Stimulated activated CD8-positive, alpha-beta memory T cell treated with anti-CD3 and anti-CD28 coated beads, Interleukin-7, amount 100 ng/mL, for 4 hours (primary cell): ENCODE data around the gene C11orf86.
"Not testable (repeated sequence)": the region's sequence is repeated elsewhere in the genome, so short reads cannot be mapped to it uniquely, and the experiment has no call there.

ENCODE experiments used
- DNase-seq, 2 donors: peaks; one replicate each; pipeline ENCODE4 v3.0.0-alpha.2; 2020; ENCODE audit warnings: low read depth in 2 of 2

The C11orf86 gene

GRCh38 chr11:66967670-66968425 lies 7.3 kb upstream of the C11orf86 start:
- no peak for DNase-seq

- no peak for DNase-seq
Measured at GRCh38 chr11:66969584-66970225, 5.4 kb upstream of the C11orf86 start.

DNA sequence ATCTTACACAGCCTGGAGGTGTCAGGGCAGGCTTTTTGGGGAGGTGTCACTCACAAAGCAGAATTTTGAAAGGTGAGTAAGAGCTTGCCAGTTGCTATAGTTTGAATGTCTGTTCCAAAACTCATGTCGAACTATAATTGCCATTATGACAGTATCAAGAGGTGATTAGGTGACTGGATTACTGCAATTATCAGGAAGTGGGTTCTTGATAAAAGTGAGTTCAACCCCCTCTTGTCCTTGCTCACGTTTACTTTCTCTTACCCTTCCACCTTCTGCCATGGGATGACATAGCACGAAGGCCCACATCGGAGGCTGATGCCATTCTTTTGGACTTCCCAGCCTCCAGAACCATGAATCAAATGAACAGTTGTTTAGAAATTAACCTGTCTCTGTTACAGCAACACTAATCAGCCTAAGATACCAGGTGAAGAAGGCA lies 4.7 kb upstream of the C11orf86 start:
- no peak for DNase-seq

DNA sequence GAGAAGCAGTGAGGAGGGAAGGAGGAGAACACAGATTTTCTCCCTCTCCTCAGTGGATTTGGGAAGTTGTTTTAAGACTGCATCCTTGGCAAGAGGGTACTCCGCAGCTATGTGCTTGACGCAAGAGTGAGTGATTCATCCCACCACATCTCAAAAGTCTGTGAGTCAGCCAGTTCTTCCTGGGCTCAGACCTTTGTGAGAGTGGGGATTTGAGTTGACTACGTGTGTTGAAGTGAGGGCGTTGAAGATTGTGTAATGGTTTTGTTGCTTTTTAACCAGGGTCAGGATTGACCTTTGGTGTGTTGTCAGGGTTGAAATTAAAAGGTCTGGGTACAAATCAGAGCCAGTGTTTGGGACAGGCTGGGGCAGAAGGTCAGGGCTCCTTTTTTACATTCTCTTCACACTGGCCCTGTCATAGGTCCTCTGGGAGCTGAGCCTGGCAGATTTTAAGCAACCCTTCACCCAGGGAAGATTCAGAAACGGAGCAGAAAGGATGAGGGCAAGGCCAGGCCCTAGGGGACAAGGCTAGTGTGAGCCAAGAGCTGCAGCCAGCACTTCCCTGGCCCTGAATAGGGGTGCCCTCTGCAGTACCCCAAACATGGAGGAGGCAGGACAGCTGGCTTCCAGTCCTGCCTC lies 4.2 kb upstream of the C11orf86 start:
- DNase-seq, result no peak

DNA sequence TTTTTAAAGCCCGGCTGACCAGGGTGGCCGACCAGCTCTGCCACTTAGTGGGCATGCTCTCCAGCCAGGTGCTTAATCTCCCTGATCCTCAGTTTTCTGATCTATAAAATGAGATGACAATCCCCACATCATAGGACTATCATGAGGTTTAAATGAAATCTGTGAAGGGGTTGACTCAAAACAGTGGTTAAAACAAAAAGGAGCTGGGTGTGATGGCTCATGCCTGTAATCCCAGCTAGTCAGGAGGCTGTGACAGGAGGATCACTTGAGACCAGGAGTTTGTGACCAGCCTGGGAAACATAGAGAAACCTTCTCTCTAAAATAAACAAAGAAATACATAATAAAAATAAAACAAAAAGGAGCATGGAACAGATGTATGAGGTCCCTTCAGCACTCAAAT lies 3.6 kb upstream of the C11orf86 start:
- DNase-seq, result no peak

- DNase-seq, result no peak
Measured at GRCh38 chr11:66973956-66974580, 1.0 kb upstream of the C11orf86 start.

DNA sequence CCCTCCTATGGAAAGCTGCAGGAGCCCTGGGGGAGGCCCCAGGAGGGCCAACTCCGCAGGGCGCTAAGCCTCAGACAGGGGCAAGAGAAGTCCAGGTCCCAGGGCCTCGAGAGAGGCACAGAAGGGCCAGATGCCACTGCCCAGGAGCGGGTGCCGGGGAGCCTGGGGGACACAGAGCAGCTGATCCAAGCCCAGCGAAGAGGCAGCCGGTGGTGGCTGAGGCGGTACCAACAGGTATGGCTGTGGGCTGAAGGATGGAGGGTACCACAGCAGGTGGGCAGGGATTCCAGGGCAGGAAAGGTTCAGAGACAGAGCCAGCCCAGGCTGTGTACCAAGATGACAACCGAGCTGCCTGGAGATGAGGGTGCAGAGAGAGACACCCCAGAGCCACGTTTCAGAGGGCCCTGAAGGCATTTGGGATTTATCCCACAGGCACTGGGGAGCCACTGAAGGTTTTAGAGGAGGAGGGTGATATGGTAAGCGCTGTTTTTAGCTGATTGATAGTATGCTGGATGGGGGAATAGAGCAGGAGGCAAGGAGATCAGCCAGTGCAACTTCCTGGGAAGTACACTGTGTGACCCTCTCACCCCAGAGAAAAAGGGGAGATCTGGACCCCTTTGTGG lies 412 bp downstream of the C11orf86 start:
- no peak for DNase-seq

DNA sequence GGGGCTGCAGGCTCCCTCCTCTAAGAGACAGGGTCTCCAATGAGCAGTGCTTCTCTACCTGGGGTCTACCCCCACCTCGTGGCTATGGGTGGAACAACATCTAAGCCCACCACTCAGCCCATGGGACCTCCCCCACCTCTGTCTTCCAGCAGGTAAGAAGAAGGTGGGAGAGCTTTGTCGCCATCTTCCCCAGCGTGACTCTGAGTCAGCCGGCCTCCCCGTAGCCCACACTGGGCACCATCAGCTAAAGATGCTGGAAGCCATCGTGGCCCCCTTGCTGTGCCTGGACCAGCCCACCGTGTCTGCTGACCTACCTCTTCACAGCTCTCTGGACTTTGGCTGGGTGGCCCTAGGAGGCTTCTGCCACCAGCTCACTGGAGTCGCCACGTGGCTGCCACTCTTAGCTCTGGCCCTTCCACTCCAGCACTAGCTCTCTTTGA lies 944 bp downstream of the C11orf86 start:
- no peak for DNase-seq

DNA sequence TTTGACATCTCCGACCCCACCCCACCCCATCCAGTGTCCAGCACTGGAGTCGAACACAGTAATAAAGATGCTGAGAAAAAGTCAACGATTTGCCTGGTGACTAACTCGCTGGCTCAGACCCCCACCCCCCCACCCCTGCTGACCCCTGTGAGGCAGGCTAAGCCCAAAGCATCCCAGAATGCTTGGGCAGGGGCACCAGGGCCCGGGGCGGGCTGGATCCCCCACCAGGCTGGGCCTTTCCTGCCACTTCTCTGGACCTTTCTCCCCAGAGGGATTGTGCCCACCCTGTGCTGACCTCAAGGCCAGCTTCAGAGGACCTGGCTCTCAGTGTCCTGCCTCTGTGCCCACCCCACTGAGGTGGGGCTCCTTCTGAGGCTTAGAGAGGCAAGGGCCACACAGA lies 1.8 kb downstream of the C11orf86 start:
- DNase-seq, result no peak

- DNase-seq, result no peak
Measured at GRCh38 chr11:66978229-66978628, 3.1 kb downstream of the C11orf86 start.

- DNase-seq, result no peak
Measured at GRCh38 chr11:66978717-66979116, 3.6 kb downstream of the C11orf86 start.

DNA sequence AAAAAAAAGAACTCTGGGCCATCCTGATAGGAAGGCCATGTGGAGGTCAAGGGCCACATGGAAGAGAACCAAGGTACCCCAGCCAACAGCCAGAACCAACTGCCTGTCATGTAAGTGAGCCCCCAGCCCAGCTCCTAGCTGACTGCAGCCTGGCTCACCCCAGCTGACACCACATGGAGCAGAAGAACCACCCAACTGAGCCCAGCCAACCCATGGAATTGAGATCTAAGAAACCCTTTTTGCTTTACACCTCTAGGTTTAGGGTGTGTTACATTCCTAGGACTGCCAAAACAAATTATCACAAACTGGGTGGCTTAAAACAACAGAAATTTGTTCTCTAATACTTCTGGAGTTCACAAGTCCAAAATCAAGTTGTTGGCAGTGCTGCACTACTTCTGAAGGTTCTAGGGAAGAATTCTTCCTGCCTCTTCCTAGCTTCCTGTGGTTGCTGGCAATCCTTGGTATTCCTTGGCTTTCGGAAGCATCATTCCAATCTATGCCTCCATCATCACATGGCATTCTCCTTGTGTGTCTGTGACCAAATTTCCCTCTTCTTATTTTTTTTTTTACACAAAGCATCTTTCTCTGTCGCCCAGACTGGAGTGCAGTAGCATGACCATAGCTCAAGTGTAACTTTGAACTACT lies 4.4 kb downstream of the C11orf86 start:
- no peak for DNase-seq

GRCh38 chr11:66981976-66982578 lies 7.0 kb downstream of the C11orf86 start:
- DNase-seq, result no peak

- no peak for DNase-seq
Measured at GRCh38 chr11:66983275-66983924, 8.3 kb downstream of the C11orf86 start.

DNA sequence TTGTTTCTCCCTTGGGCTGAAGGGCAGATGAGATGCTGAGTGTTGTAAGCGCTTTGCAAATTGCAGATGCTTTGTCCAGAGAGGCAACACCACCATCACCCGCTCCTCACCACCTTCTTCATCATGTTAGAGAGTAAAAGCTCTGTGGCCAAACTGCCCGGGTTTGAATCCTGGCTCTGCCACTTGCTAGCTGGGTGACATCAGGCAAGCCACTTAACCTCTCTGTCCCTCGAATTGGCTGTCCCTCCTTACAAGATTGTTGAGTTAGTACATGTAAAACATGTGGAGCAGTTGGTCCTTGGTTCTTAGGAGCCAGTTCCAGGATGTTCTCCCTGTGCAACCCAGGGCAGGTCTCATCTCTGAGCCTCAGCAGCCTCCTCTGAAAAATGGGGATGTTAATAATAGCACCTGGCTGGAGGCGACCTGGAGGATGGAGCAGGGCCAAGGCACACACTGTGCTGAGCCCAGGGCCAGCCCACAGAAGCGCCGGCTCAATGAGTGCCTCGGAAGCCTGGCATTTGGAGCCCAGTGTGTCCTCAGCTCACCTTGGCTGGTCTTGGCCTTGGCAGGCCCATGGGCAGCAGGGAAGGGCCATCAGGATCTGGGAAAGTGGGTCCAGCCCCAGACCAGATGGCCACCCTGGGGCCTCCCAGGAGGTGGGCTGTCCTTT lies 10.5 kb downstream of the C11orf86 start:
- no peak for DNase-seq

DNA sequence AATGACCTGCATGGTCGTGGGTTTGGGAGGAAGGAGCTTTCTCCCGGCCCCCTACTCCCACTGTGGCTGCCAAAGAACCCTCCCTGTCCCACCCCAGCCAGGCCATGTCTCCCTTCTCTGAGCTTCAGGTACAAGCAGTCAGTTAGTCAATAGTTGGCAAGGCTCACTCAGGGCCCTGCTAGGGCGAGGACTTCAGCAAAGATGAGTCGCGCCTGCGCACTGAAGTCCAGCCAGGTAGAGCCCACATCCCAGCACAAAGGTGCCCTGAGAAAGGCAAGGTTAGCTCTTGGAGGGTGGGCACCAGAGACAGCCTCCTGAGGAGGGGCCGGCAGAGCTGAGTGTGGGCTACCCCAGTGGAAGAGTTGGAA lies 11.1 kb downstream of the C11orf86 start:
- no peak for DNase-seq

- DNase-seq, result no peak
Measured at GRCh38 chr11:66987158-66987620, 12.1 kb downstream of the C11orf86 start.

GRCh38 chr11:66987924-66988637 lies 13.0 kb downstream of the C11orf86 start:
- DNase-seq, result no peak

GRCh38 chr11:66988741-66989140 lies 13.6 kb downstream of the C11orf86 start:
- DNase-seq, result not testable (repeated sequence)
